ENCODE measurements around the gene DYNLT1. TPM values are rescaled to one million over a fixed set of nuclear protein-coding genes. Genes with fewer than 3 reads are reported as not detected.

Gene DYNLT1
- total and polyA plus RNA-seq, 2 of the 13 experiments (the other 11 are each of a cell fraction or from before 2014, with no cell fraction given) = 108 to 171 TPM

DNA sequence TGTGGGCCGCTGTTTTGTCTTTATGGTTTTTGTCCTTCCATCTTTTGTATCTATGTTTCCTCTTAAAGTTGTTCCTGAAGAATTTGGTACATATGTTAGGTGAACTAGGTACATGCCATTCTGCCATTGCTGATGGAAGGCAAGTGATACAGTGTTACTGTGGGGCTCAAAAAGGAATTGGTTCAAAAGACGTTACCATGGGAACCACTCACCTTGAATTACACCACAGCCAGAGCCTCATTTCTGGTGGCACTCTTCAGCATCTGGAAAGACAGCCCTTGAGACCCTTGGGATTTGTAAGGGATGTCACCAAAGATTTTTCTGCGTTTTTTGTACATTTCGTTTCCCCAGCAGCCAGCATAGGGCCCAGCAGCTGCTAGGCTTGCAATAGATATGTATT, 52.7 kb downstream of the DYNLT1 start:
- Histone ChIP-seq H3K27ac (ENCODE audit: extremely low read length, insufficient read depth, low read length) (no peak overlapping the region), H2AFZ (ENCODE audit: low read length) (no peak overlapping the region), H3K9me3 (ENCODE audit: low read length) (no peaks in the 10 kb centered on the region), H3K4me3 (replicated peaks in 1 of 3; ENCODE audit: insufficient read depth in 1 of 3, low read depth in 2 of 3, low read length in 3 of 3) (no peak overlapping the region), H3K9ac (ENCODE audit: insufficient read depth, low read depth, low read length) (no peak overlapping the region), H3K36me3 (replicated peaks in 1 of 2; ENCODE audit: control insufficient read depth in 1 of 2, insufficient read depth in 2 of 2, low read length in 2 of 2) (peaks cover 51 to 96% of the 10 kb centered on the region in 2 experiments), H3K79me2 (ENCODE audit: insufficient read depth, low read length) (peaks cover 2% of the 10 kb centered on the region), H3K27me3 (ENCODE audit: control insufficient read depth in 1 of 2, insufficient read depth in 2 of 2, low read length in 2 of 2) (no peaks in the 10 kb centered on the region), H3K4me1 (ENCODE audit: insufficient read depth, low read length) (no peaks in the 10 kb centered on the region), H4K20me1 (ENCODE audit: insufficient read depth, low read length) (peaks cover 28% of the 10 kb centered on the region; the same call in 1 of the 2 replicates), H3K4me2 (ENCODE audit: low read depth, low read length) (no peak overlapping the region)
- BruUV-seq (replicated peaks) = no TSS peak
- POLR2A ChIA-PET = no interaction called here
- no peak for FAIRE-seq
- ATAC-seq = no peak
- WGBS (ENCODE audit: low lambda C conversion rate) = 93% methylated on average over 4 of the region's 4 CpGs
- no peak for DNase-seq (ENCODE audit: low spot score)
- in situ Hi-C loops (cut with HindIII; ENCODE audit: extremely low pct_ligation_motif_present, low pct_unique_long_range_greater_than_20kb) (no loop called here), intact Hi-C loops (cut with micrococcal nuclease; ENCODE audit: unreplicated experiment) (no loop called here)
- CTCF ChIA-PET (ENCODE audit: low intra/inter-chr PET ratio, low total read pairs) = no interaction called here
- TF ChIP-seq FOXA3 (CRISPR knock-in tag; IDR thresholded peaks at IDR 0.05) (no peak), KDM4B (CRISPR knock-in tag; IDR thresholded peaks at IDR 0.05) (no peak), FOXC1 (CRISPR knock-in tag; IDR thresholded peaks at IDR 0.05; ENCODE audit: borderline replicate concordance) (no peak), NFATC3 (CRISPR knock-in tag; IDR thresholded peaks at IDR 0.05) (no peak), TAF15 (IDR thresholded peaks at IDR 0.05; ENCODE audit: low read depth, low read length, poor library complexity, severe bottlenecking) (no peak), PAF1 (CRISPR knock-in tag; IDR thresholded peaks at IDR 0.05) (no peak), ZNF143 (CRISPR knock-in tag; IDR thresholded peaks at IDR 0.05) (no peak), ZC3H13 (CRISPR knock-in tag; IDR thresholded peaks at IDR 0.05) (no peak), ZSCAN9 (CRISPR knock-in tag; IDR thresholded peaks at IDR 0.05; ENCODE audit: borderline replicate concordance) (no peak), ERF (CRISPR knock-in tag; IDR thresholded peaks at IDR 0.05) (no peak), ZNF768 (CRISPR knock-in tag; IDR thresholded peaks at IDR 0.05) (no peak), ZNF572 (CRISPR knock-in tag; IDR thresholded peaks at IDR 0.05) (no peak), DNMT3B (CRISPR knock-in tag; conservative IDR thresholded peaks at IDR 0.05) (no peak), BORCS8-MEF2B (CRISPR knock-in tag; IDR thresholded peaks at IDR 0.05) (no peak), SYNCRIP (IDR thresholded peaks at IDR 0.05; ENCODE audit: insufficient read depth, low read depth, low read length) (no peak)
- TF ChIP-seq, protein P1, sequence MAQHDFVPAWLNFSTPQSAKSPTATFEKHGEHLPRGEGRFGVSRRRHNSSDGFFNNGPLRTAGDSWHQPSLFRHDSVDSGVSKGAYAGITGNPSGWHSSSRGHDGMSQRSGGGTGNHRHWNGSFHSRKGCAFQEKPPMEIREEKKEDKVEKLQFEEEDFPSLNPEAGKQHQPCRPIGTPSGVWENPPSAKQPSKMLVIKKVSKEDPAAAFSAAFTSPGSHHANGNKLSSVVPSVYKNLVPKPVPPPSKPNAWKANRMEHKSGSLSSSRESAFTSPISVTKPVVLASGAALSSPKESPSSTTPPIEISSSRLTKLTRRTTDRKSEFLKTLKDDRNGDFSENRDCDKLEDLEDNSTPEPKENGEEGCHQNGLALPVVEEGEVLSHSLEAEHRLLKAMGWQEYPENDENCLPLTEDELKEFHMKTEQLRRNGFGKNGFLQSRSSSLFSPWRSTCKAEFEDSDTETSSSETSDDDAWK (CRISPR knock-in tag; IDR thresholded peaks at IDR 0.05) = no peak
- TF ChIP-seq, protein P2, sequence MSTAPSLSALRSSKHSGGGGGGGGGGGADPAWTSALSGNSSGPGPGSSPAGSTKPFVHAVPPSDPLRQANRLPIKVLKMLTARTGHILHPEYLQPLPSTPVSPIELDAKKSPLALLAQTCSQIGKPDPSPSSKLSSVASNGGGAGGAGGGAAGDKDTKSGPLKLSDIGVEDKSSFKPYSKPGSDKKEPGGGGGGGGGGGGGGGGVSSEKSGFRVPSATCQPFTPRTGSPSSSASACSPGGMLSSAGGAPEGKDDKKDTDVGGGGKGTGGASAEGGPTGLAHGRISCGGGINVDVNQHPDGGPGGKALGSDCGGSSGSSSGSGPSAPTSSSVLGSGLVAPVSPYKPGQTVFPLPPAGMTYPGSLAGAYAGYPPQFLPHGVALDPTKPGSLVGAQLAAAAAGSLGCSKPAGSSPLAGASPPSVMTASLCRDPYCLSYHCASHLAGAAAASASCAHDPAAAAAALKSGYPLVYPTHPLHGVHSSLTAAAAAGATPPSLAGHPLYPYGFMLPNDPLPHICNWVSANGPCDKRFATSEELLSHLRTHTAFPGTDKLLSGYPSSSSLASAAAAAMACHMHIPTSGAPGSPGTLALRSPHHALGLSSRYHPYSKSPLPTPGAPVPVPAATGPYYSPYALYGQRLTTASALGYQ (CRISPR knock-in tag; IDR thresholded peaks at IDR 0.05) = no peak
- TF ChIP-seq, protein P3, sequence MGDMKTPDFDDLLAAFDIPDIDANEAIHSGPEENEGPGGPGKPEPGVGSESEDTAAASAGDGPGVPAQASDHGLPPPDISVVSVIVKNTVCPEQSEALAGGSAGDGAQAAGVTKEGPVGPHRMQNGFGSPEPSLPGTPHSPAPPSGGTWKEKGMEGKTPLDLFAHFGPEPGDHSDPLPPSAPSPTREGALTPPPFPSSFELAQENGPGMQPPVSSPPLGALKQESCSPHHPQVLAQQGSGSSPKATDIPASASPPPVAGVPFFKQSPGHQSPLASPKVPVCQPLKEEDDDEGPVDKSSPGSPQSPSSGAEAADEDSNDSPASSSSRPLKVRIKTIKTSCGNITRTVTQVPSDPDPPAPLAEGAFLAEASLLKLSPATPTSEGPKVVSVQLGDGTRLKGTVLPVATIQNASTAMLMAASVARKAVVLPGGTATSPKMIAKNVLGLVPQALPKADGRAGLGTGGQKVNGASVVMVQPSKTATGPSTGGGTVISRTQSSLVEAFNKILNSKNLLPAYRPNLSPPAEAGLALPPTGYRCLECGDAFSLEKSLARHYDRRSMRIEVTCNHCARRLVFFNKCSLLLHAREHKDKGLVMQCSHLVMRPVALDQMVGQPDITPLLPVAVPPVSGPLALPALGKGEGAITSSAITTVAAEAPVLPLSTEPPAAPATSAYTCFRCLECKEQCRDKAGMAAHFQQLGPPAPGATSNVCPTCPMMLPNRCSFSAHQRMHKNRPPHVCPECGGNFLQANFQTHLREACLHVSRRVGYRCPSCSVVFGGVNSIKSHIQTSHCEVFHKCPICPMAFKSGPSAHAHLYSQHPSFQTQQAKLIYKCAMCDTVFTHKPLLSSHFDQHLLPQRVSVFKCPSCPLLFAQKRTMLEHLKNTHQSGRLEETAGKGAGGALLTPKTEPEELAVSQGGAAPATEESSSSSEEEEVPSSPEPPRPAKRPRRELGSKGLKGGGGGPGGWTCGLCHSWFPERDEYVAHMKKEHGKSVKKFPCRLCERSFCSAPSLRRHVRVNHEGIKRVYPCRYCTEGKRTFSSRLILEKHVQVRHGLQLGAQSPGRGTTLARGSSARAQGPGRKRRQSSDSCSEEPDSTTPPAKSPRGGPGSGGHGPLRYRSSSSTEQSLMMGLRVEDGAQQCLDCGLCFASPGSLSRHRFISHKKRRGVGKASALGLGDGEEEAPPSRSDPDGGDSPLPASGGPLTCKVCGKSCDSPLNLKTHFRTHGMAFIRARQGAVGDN (CRISPR knock-in tag; IDR thresholded peaks at IDR 0.05) = no peak
